Loucy (cell line): ENCODE measurements around the gene CDYL.

ENCODE experiments used
- EZH2phosphoT487 ChIP-seq: fragments of 200-600 bp; IDR thresholded peaks from 2 replicates; pipeline ENCODE4 v1.6.1; 2018; ENCODE audit warnings: antibody characterized with exemption, mild to moderate bottlenecking, moderate library complexity, borderline replicate concordance
- TF ChIP-seq, protein P1 (sequence below): fragments of 200-600 bp; sonication (generic); conservative IDR thresholded peaks from 2 replicates; pipeline ENCODE4 v1.5.1; 2014; ENCODE audit warnings: mild to moderate bottlenecking, antibody characterized with exemption, low read length

DNA sequence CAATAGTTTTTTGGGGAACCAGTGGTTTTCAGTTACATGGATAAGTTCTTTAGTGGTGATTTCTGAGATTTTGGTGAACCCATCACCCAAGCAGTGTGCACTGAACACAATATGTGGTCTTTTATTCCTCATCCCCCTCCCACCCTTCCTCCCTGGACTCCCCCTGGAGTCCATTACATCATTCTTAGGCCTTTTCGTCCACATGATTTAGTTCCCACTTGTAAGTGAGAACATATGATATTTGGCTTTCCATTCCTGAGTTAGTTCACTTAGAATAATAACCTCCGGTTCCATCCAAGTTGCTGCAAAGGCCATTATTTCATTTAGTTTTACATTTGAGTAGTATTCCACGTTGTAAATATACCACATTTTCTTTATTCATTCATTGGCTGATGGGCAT is 199.3 kb downstream of the CDYL start:
- TF ChIP-seq, protein P1, sequence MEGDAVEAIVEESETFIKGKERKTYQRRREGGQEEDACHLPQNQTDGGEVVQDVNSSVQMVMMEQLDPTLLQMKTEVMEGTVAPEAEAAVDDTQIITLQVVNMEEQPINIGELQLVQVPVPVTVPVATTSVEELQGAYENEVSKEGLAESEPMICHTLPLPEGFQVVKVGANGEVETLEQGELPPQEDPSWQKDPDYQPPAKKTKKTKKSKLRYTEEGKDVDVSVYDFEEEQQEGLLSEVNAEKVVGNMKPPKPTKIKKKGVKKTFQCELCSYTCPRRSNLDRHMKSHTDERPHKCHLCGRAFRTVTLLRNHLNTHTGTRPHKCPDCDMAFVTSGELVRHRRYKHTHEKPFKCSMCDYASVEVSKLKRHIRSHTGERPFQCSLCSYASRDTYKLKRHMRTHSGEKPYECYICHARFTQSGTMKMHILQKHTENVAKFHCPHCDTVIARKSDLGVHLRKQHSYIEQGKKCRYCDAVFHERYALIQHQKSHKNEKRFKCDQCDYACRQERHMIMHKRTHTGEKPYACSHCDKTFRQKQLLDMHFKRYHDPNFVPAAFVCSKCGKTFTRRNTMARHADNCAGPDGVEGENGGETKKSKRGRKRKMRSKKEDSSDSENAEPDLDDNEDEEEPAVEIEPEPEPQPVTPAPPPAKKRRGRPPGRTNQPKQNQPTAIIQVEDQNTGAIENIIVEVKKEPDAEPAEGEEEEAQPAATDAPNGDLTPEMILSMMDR = no peak
- TF ChIP-seq EZH2phosphoT487 = no peak
